Keratinocyte (primary cell): ENCODE data around the gene AIP. TPM values are rescaled to one million over a fixed set of nuclear protein-coding genes. Genes with fewer than 3 reads are reported as not detected.

Experiments used
- DNase-seq: peaks from one replicate; pipeline ENCODE4 v3.0.0-alpha.2; 2011; ENCODE audit warnings: low read depth, missing footprints, low spot score
- FAIRE-seq: peaks from 2 replicates; lab custom pipeline; 2011; peaks lifted over from hg19 to GRCh38; lab: Jason Lieb, UNC
- H2AFZ ChIP-seq: 2 replicates; pipeline ENCODE4 v1.6.0; 2012; ENCODE audit warnings: low read length, control low read depth, inconsistent platforms; ENCODE audit not compliant: control insufficient read depth
- H3K27ac ChIP-seq: 2 replicates; pipeline ENCODE4 v1.5.1; 2011; ENCODE audit warnings: low read length; ENCODE audit not compliant: control insufficient read depth, insufficient read depth
- H3K27me3 ChIP-seq: 3 replicates; pipeline ENCODE4 v1.6.0; 2011; ENCODE audit warnings: low read length; ENCODE audit not compliant: control insufficient read depth, insufficient read depth; ENCODE audit errors: extremely low read depth
- H3K36me3 ChIP-seq, 2 experiments: 2 replicates in 1 of 2; 3 replicates in 1 of 2; pipeline ENCODE4 v1.5.1; 2011; ENCODE audit warnings: low read length in 2 of 2, mild to moderate bottlenecking in 1 of 2; ENCODE audit not compliant: control insufficient read depth in 2 of 2, insufficient read depth in 2 of 2; ENCODE audit errors: extremely low read depth in 1 of 2
- H3K4me1 ChIP-seq: 3 replicates; pipeline ENCODE4 v1.5.1; 2011; ENCODE audit warnings: low read length; ENCODE audit not compliant: control insufficient read depth, insufficient read depth; ENCODE audit errors: extremely low read depth
- H3K4me2 ChIP-seq: 3 replicates; pipeline ENCODE4 v1.6.0; 2011; ENCODE audit warnings: low read depth, low read length; ENCODE audit not compliant: control insufficient read depth, insufficient read depth; ENCODE audit errors: extremely low read depth
- H3K4me3 ChIP-seq, 3 experiments: fragments of 200-600 bp in 1 of 3; sonication (generic) in 1 of 3; 2 replicates in 2 of 3; 3 replicates in 1 of 3; pipeline ENCODE4 v1.5.1; 2011 to 2016; ENCODE audit warnings: low read length in 3 of 3, mild to moderate bottlenecking in 3 of 3, control low read depth in 2 of 3, inconsistent platforms in 1 of 3, low read depth in 1 of 3, mixed read lengths in 1 of 3, mixed run types in 1 of 3, moderate library complexity in 1 of 3; ENCODE audit not compliant: control insufficient read depth in 2 of 3, insufficient read depth in 2 of 3; ENCODE audit errors: extremely low read depth in 1 of 3
- H3K79me2 ChIP-seq: 2 replicates; pipeline ENCODE4 v1.6.0; 2012; ENCODE audit warnings: low read length; ENCODE audit not compliant: control insufficient read depth, insufficient read depth
- H3K9ac ChIP-seq: 3 replicates; pipeline ENCODE4 v1.6.0; 2011; ENCODE audit warnings: low read length; ENCODE audit not compliant: control insufficient read depth, insufficient read depth; ENCODE audit errors: extremely low read depth
- H3K9me1 ChIP-seq: 3 replicates; pipeline ENCODE4 v1.6.0; 2011; ENCODE audit warnings: low read length; ENCODE audit not compliant: control insufficient read depth, insufficient read depth; ENCODE audit errors: extremely low read depth
- H3K9me3 ChIP-seq: 2 replicates; pipeline ENCODE4 v1.5.1; 2012; ENCODE audit warnings: low read depth, low read length; ENCODE audit not compliant: control insufficient read depth
- H4K20me1 ChIP-seq: 3 replicates; pipeline ENCODE4 v1.6.0; 2011; ENCODE audit warnings: low read length; ENCODE audit not compliant: control insufficient read depth, insufficient read depth; ENCODE audit errors: extremely low read depth
- CTCF ChIP-seq, 3 experiments: IDR thresholded peaks in 1 of 3; conservative IDR thresholded peaks in 1 of 3; optimal IDR thresholded peaks in 1 of 3; 2 replicates in 2 of 3; 3 replicates in 1 of 3; pipeline versions ENCODE3 to v1.5.1; 2011; ENCODE audit warnings: low read length in 3 of 3, mild to moderate bottlenecking in 3 of 3, moderate library complexity in 2 of 3, control low read depth in 1 of 3, inconsistent platforms in 1 of 3; ENCODE audit not compliant: insufficient read depth in 2 of 3; ENCODE audit errors: extremely low read depth in 1 of 3
- EZH2 ChIP-seq: IDR thresholded peaks from one replicate; pipeline ENCODE4 v1.6.1; 2012; ENCODE audit warnings: inconsistent platforms, mild to moderate bottlenecking, low read length, moderate library complexity
- dilution Hi-C: fragments of 300-500 bp; cut with MboI; formaldehyde crosslinking; loops from one replicate; pipeline ENCODE4 v1.7.0; 2020; ENCODE audit warnings: low sequenced_read_pairs; ENCODE audit not compliant: extremely low pct_ligation_motif_present
- polyA plus RNA-seq, 5 experiments: library from polyadenylated mRNA; depleted of rRNA in 3 of 5; stranded (reverse) in 3 of 5; stranded (forward) in 1 of 5; unstranded in 1 of 5; fragments of >200 nt; gene quantifications; 1 replicate in 1 of 5; 2 replicates in 3 of 5; 3 replicates in 1 of 5; pipeline versions ENCODE4 v1.2.1 to v1.2.3, GENCODE V29; 2011 to 2012; ENCODE audit warnings: missing spikeins in 2 of 5, low read depth in 1 of 5, low replicate concordance in 1 of 5

Gene AIP
- polyA plus RNA-seq, 1 donor (not counting 4 experiments of a cell fraction or from before 2014, with no cell fraction given) = 32.5 TPM

DNA sequence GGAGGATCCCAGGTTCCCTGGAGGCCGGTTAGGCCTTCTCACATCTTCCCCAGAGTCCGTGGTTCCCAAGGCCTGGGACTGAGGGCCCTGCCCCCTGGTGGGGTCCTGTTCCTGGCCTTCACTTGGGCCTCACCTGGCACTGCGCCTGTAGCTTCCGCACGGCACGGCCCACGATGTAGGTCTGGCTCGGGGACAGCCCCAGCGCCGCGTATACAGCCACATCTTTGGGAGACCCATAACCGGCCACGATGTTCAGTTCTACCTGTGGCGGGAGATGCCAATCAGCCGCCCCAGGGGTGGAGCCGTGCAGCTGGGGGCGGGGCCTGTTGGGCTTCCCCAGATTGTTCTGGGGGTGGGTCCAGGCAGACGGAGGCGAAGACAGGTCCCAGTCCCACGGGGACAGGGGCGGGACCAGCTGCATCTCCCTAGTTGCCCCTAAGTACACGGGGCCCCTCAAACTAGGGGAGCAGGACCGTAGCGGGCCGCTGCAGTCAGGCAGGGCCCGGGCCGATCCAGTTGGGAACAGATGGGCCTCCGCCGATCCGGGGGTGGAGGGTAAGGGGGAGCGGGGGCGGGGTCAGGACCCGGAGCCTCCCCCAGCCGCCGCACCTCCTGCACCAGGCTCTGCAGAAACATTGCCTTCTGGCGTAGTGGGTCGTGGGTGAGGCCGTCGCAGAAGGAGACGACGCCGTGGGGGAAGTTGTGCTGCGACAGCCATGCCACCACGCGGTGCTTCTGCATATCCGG, 10.1 kb downstream of the AIP start:
- no peak for TF ChIP-seq CTCF (optimal IDR thresholded peaks at IDR 0.05 in 1 of 3, IDR thresholded peaks at IDR 0.05 in 1 of 3, conservative IDR thresholded peaks at IDR 0.05 in 1 of 3; ENCODE audit: extremely low read depth in 1 of 3, insufficient read depth in 2 of 3, low read length in 3 of 3)
- TF ChIP-seq EZH2 = no peak
- no peaks in the 10 kb centered on the region for H4K20me1 ChIP-seq
- no peaks in the 10 kb centered on the region for H3K27me3 ChIP-seq
- DNase-seq (no peak), FAIRE-seq (no peak)
- no peaks in the 10 kb centered on the region for H3K4me1 ChIP-seq
- H3K9me3 ChIP-seq = no peaks in the 10 kb centered on the region
- H2AFZ ChIP-seq = no peak overlapping the region
- H3K4me3 ChIP-seq = no peak overlapping the region
- H3K79me2 ChIP-seq = no peaks in the 10 kb centered on the region
- H3K36me3 ChIP-seq = peaks cover 18 to 30% of the 10 kb centered on the region in 2 experiments
- H3K9ac ChIP-seq = no peak overlapping the region
- dilution Hi-C loops = no loop called here
- H3K27ac ChIP-seq = no peak overlapping the region
- H3K4me2 ChIP-seq = no peak overlapping the region
- H3K9me1 ChIP-seq = no peaks in the 10 kb centered on the region

DNA sequence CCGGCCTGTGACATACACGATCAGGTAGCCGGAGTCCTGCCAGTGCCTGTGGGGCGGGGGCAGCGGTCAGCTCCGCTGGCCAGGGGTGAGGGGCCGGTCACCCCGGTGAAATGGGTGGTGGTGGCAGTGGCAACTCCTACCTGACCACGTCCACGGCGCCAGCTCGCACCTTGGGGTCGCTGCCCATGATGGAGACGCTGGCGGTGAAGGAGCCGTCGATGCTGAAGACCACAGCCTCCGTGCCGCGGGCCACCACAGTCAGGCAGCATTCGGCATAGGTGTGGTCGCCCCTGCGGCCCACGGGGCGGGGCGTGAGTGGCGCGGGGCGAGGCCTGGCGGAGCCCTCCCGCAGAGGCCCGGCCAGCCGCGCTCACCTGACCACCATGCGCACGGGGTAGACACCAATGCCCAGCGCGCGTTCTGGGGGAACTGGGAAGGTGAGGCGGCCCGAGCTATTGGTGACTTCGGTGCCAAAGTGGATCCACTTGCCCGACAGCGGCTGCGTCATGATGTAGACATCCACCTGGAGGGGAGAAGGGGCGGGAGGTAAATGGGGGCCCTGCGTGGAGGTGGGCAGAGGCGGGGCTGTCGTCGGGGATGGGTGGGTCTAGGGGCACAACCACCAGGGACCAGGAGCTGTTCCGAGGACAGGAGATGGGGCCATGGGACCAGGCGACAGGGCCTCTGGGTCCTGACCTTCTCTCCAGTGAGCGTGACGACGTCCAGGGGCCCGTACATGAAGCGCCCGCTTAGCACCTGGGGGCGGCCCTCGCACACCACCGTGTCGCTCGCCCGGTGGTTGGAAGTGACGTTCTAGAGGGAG, 10.9 kb downstream of the AIP start:
- no peaks in the 10 kb centered on the region for H3K9me1 ChIP-seq
- no peaks in the 10 kb centered on the region for H3K9me3 ChIP-seq
- no peaks in the 10 kb centered on the region for H3K27me3 ChIP-seq
- TF ChIP-seq CTCF (optimal IDR thresholded peaks at IDR 0.05 in 1 of 3, IDR thresholded peaks at IDR 0.05 in 1 of 3, conservative IDR thresholded peaks at IDR 0.05 in 1 of 3; ENCODE audit: extremely low read depth in 1 of 3, insufficient read depth in 2 of 3, low read length in 3 of 3) (no peak), EZH2 (no peak)
- FAIRE-seq (no peak), DNase-seq (no peak)
- no peaks in the 10 kb centered on the region for H3K4me1 ChIP-seq
- H3K9ac ChIP-seq = no peak overlapping the region
- peaks cover 16 to 30% of the 10 kb centered on the region in 2 experiments for H3K36me3 ChIP-seq
- H3K79me2 ChIP-seq = no peaks in the 10 kb centered on the region
- no peaks in the 10 kb centered on the region for H4K20me1 ChIP-seq
- no peak overlapping the region for H3K4me2 ChIP-seq
- no peak overlapping the region for H3K4me3 ChIP-seq
- H3K27ac ChIP-seq = no peak overlapping the region
- dilution Hi-C loops = no loop called here
- H2AFZ ChIP-seq = no peak overlapping the region
